Stromal cell of bone marrow (primary cell): ENCODE measurements around the gene KRT33B.
"Not testable (repeated sequence)": the region's sequence is repeated elsewhere in the genome, so short reads cannot be mapped to it uniquely, and the experiment has no call there.

Experiments
- DNase-seq: peaks from one replicate; pipeline ENCODE4 v3.0.0-alpha.2; 2012; ENCODE audit warnings: low read depth

The KRT33B gene

DNA sequence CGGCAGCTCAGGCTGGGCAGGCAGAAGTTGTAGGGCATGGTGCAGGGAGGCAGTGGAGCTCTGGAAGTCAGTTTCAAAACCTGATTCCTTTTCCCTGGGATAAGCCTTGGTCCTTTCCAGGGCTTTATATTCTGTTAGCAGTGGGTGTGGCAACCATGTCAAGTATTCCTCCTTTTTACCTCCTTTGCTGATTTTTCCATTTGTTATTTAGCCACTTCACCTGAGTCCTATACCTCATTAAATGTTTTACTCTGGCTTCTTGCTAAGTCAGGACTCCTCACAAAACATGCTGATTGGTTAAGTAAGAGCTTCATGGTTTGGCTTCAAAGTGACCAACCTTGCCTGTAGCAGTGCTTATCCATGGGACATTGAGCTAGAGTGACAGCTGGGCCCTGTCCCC, at the start of gene KRT33B:
Gene KRT33B (minus strand): TSS at position 101 of the 400 bp plus-strand sequence. CDS start 63 bp downstream, at position 38.
- no peak for DNase-seq

DNA sequence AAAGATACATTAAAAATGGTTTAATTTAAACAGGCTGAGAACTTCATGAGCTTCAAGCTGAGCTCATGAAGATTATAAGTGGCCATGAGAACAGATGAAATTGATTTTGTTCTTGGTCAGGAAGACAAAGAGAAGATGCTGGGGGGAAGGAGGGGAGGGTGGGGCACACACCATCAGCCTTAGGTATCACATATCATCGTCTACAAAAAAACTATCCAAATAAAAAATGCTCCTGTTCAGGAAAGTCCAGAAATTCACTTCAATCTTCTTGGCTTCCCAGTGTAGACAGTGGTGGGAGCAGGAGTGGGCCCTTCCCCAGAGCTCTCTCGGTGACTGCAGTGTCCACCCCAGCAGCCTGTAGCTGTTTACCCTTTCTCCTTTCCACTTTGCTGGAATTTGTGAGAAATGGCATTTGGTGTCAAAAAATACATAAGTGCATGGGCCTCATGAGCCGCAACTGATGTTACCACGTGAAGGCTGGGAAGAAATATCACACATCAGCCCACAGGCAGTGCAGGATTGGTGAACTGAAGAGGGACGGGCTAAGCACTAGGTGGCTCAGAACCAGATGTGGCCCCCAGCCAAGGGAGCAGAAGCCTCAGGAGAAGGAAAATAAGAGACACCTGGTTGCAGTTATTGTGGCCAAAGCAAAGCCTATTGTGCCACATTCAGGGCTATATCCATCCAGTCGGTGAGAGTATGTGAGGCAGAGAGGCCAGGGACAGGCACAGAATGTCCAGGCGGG, 48.7 kb upstream of the KRT33B start:
- no peak for DNase-seq

DNA sequence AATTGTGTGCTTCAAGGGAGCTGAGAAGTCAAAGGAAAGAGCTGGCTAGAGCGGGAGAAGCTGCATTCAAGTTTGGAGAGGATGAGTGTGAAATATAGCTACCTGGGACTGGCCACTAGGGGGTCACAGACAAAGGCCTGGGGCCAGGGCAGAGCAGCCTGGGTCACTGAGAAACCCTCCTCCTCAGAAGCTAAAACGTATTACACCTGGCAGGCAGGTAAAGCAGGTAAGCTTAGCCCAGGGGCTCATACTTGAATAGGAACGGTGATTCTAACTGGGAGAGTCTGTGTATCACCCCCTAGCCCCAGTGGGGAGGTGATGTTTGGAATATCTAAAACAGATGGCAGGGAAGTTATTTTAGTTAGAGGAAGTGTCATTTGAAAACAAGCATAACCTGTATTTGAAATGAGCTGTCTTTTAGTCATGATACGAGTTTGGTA, 48.0 kb upstream of the KRT33B start:
- no peak for DNase-seq

DNA sequence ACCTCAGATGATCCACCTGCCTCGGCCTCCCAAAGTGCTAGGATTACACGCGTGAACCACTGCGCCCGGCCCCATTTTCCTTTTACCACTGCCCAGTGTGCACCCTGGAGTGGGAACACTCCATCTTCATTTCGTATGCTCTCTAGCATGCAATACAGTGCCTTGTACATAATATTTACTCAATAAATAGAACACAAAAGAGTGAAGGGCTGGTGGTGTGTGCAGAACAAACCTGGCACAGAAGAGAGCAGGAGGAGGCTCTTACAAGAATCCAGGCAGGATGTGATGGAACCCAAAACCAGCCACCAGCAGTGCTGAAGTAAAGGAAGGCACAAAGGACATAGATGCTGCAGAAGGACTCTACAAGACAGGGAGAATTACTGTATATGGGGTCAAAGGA, 47.5 kb upstream of the KRT33B start:
- DNase-seq, result no peak

DNA sequence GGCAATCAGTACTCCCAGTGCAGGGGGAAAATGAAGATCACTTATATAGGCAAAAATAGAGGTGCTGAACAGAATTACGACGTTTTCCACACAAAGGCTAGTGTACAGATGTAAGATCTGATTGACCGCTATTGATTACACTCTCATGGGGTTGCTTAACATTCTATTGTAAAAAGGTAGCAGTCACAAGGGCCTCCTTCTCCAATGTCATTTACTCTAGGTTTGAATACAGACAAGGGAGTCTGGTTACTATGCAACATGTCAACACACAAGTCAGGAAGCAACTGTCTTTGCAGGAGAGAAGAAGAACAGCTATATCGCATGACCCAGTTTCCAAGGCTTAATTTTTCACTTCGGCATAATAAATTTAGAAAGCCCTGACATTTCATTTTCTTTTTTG, 46.9 kb upstream of the KRT33B start:
- DNase-seq, result no peak

DNA sequence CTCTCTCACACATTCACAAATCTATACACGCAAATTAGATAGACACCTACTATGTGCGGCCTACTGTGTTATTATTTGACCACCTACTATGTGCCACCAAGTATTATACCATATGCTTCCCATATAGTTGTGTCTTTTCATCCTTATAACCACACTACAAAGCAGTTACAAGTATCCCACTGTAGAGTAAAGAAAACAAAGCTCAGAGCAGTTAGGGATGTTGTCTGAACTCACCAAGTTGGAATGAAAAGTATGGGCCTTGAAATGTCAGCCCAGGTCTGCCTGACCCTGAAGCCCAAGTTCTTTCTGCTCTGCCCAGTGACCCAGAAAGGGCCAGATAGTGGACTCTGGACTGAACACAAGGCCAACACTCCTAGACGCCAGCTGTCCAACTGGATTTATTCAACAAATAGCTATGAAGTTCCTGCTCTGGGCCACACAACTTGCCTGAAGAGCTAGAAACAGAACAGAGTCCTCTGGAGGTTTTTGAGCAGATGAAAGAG, 46.3 kb upstream of the KRT33B start:
- DNase-seq, result no peak

DNA sequence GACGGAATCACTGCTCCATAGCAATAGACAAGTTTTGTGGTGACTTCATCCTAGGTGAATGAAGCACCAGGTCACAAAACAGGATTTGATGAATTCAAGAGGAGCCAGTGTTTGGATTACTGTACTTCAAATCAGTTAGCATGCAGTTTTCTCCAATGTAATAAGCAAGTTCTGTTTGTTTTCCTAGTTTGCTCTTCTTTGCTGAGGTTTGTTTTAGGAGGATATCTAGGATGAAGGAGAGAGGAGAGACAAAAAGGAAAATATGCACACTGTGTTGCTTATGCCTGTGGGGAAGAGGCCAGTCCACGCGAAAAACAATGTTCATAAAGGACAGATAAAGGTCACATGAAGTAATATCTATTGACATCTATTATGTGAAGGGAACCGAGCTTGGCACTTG, 45.8 kb upstream of the KRT33B start:
- DNase-seq, result no peak

DNA sequence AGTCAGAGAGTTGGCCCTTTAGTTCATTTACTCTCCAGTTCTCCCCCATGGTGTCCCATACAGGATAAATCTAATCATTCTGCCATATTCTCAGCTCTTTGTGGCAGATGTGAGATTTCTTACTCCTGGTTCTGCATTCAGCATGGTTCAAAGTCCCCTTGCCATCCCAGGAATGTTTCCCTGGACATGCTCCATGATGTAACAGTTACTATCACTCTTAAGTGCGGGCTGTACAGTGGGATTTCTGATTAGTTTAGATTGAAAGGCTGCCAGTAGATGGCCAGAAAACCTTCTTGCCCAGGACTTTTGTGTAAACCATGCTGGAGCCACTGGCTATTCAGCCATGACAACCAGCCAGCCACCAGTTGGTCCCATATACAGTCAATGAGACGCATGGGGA, 44.4 kb upstream of the KRT33B start:
- DNase-seq, result no peak

DNA sequence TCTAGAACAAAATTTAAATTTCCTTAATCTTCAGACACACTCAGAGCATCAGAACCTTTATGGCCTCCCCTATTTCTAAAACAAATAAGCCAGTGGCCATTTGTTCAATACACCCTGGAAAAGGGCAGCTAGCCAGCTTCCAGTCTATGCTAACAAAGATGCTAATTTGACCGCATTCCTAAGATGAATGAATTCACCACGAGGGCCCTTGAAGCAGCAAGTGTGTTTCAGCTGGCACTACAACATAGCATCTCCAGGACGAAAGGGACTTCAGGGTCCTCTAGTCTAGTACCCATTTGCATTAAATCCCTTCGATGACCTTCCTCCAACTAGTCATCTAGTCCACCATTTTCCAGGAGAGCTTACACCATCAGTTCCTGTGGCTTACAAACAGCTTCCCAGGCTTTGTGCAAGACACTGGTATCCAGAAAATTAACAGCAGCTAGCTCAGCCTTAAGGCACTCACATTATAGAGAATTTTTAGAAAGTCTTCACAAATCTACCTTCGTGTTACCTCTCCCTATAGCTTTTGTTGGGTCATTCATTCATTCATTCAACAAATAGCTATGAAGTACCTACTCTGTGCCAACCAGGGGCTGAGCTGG, 43.8 kb upstream of the KRT33B start:
- no peak for DNase-seq

DNA sequence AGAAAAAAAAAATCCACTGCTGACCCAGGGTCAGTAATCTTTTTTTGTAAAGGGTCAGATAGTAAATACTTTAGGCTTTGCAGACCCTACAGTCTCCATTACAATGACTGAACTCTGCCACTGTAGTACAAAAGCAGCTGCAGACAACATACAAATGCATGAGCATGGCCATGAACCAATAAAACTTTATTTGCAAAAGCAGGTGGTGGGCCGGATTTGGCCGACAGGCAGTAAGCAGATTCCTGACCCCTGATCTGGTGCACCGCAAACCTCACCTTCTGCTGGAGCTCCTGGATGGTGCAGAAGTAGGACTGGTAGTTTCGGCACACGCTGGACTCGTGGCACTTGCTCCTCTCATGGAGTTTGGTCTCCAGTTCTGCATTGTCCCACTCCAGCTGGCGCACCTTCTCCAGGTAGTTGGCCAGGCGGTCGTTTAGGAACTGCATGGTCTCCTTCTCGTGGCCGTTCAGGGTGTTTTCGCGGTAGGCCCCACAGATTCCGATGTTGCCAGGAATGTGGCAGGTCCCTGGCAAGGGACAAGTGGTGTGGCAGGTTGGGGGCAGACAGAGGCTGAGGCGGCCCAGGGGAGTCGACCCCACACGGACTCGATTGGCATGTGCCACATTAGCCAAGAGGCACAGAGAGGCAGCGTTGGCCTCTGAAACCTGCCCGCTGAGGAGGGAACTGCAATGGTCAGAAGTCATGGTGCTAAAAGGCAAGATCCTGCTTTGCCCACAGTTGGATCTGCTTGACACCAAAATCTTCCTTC, 41.6 kb upstream of the KRT33B start:
- DNase-seq, result no peak

DNA sequence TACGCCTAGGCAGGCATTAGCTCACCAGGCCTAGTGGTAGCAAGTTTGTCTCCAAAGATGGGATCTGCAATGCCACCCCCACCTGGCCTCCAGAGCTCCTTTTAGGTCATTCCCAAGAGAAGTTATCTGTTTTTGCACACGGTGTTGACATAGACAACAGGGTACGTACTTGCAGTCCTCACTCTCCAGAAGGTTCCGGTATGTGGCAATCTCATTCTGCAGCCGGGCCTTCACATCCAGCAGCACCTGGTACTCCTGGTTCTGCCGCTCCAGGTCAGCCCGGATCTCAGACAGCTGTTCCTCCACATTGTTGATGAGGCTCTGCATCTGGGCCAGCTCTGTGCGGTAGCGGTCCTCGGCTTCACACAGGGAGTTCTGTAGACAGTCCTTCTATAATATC, 37.6 kb upstream of the KRT33B start:
- DNase-seq, result no peak

DNA sequence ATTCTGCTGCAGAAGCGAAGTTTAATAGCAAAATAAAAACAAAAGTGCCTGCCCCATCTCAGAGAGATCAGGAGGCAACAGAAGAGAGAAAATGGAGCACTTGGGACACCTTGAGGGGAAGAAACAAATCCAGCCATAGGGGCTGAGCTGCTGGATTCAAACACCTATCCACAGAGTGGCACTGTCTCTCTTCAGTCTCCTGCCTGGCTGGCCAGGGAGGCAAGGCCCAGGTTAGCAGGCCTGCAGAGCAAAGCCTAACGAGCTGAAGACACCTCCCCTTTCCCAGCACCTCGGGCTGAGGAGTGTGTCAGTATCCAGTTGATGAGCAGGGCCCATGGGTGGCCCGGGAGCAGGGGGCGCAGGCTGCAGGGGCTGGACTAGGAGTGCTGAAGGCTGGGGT, 36.6 kb upstream of the KRT33B start:
- DNase-seq, result no peak

DNA sequence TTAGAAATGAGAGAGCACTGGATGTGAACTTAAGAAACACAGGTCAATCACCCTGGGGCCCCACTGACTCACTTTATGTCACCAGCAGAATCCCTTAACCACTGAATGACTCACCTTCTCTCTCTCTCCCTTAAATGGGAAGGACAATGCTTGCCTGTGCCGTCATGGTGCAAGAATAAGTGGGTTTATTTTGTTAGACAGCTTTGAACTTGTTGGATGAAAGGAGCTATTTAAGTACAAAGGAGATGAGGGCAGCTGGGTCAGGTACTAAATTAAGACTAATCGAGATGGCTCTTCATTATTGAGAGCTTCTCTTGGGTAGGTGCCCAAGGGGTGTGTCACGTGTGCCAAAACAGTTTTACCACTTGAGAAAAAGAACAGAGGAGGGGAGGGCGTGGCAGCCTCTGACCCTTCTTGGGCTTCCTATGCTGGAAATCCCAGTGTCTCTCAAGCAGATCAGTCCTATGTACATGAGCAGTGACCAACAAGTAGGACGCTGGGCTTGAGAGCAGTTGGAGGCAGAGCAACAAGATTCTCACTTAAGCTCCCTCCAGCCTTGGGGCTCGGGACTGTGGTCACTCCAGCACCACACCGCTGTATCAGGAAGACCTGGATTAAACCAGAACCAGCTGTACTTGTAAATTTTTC, 34.5 kb upstream of the KRT33B start:
- DNase-seq, result peak; percentile 92

DNA sequence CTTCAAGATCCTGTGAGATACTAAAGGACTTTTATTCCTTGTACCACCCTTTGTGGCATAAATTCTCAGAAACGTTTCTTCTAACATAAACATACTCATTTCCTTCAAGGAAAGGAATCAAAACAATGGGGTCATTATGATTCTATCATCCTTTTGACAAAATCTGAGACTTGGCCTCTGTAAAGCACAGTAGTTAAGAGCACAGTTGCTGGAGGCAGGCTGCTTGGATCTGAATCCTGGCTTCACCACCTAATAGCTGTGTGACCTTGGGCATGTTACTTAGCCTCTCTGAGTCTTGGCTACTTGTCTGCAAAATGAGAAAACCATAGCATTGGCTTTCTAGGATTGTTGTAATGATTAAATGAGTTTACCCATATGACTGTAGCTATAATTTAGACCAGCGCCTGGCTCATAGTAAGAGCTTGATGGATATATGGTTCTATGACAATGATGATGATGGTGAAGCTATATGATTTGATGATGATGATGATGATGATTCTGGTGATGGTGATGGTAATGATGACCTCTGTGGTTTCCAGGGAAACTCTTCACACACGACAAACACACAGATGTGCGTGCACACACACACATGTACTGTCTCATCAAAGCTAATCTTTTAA, 33.9 kb upstream of the KRT33B start:
- no peak for DNase-seq

DNA sequence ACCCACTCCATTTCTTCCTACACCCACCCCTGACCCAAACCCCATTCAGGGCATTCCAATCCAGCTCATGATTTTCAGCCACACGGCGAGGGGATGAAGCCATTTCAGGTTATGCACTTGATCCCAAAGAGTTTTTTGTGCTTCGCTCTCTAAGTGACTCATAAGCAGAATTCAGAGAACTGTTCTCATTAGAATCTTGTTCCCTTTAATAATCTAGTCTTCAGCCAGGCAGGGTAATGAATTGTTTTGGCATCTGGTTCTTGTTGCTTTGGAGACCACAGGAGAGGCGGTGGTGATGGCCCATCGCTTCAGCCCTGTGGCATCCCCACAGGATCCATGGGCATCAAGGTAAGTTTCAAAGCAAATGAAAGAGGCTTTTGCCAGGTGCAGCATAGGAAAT, 32.5 kb upstream of the KRT33B start:
- DNase-seq, result no peak

DNA sequence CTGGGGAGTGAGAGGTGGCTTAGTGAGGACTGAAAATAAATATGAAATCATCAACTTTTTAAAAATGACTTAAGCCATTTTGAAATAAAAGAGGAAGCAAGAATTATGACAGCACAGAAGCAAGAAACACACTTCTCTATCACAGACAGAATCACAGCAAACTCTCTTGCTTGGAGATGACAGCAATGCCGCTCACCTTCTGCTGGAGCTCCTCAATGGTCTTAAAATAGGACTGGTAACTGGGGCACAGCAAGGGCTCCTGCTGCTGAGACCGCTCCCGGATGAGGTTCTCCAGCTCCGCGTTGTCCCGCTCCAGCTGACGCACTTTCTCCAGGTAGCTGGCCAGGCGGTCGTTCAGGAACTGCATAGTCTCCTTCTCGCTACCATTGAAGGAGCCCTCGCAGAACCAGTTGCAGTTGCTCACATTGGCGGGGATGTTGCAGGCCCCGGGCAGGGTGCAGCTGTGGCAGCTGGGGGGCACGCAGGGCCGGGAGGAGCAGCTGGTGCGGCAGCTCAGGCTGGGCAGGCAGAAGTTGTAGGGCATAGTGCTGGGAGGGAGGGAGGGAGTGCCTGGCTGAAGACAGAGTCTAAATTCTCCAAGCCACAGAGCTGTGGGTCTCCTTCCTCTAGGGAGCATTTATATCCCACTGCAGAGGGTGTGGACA, 27.5 kb upstream of the KRT33B start, which contains the start of gene KRT31:
Gene KRT31 (minus strand): TSS at position 613 of the 665 bp plus-strand sequence. CDS start 69 bp downstream, at position 544.
- no peak for DNase-seq

DNA sequence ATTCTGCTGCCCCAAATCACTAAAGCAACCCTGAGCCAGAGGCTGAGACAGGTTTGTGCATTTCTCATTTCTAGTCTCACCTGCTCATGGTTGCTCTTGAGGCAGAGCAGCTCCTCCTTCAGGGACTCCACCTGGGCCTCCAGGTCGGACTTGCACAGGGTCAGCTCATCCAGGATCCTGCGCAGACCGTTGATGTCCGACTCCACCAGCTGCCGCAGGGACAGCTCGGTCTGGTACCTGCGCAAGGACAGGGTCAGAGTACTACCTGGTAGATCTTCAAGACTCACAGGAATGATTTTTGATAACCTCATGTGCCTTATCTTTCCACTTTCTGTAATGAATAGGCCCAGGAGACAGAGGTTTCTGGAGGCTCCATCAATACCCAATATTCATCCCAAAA, 26.7 kb upstream of the KRT33B start:
- DNase-seq, result no peak

DNA sequence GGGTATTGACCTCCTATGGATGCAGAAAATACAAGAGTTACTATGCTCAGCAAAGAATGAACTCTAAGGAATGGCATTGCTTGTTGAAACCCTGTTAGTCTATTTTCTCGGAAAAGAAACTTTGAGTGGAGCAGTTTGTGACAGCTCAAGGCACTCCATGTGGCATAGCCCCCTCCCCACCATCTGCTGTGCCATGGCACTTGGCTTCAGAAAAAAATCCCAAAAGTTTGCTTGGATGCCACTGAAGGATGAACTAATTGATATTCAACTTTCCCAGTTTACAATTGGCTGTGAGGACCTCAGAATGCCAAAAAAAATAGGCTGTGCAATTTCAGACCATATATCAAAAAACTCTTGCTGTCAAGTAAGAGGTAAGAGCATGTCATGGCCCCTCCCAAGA, 26.0 kb upstream of the KRT33B start:
- no peak for DNase-seq

DNA sequence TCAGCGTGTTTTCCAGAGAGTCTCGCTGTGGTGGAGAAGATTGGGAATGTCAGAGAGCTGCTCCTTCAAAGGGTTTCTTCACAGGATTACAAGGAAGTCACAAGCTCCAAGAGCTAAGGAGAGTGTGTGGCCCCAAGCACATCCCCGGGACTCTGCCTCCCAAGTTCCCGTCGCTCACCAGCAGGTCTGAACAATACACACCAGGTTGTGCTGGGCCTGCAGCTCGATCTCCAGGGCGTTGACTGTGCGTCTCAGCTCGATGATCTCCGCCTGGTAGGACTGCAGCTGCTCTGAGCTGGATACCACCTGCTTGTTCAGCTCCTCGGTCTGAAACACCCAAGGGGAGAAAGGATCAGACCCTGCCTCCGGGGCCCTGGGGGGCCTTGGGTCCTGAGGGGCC, 25.4 kb upstream of the KRT33B start:
- not testable (repeated sequence) for DNase-seq

DNA sequence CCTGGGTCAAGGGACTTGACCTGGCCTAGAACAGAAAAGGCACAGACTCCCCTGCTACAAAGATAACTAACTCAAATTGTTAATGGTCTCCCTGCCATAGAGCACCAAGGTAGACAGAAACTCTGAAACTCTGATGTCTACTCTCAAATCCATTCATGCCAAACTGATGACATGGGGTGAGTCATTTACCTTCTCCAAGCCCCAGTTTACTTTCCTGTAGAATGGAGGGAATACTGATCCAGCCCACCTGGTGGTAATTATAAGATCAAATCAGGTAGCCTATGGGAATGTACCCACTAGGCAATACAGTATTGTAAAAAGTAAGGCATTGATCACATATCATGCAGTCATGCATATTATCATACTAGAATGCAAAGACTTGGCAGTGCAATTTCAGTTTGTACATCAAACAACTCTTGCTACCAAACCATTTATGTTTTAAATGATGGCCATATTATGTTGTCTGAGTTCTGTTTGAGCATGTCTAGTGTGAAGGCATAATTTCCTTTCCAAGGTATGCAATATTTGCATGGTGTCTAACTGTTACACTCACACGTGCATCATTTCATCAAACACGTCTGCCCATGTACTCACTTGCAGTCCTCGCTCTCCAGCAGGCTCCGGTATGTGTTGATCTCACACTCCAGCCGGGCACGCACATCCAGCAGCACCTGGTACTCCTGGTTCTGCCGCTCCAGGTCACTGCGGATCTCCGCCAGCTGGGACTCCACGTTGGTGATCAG, 24.8 kb upstream of the KRT33B start:
- no peak for DNase-seq

DNA sequence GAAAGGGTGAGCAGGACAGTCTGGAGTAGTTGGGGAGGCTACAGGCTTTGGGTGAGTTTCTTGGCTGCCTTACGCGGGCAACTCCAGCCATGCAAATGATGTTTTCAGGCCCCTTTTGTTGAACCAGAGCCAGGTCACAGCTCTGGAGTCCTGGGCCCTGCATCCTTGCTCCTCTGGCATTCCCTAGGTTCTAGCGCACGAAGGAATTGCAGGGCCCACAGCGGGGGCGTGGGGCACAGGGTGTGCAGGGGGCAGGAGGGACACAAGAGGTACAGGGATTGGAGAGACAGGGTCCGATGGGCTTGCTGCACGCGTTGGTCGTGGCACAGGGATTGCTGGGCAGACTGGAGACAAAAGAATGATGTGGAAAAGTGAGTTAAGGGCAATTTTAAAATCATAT, 24.2 kb upstream of the KRT33B start:
- no peak for DNase-seq
